ENCODE data around the gene BMP8B. TPM values are rescaled to one million over a fixed set of nuclear protein-coding genes. Genes with fewer than 3 reads are reported as not detected.
"Not testable (repeated sequence)": the region's sequence is repeated elsewhere in the genome, so short reads cannot be mapped to it uniquely, and the experiment has no call there.

Gene BMP8B
- 1 to 10 TPM; 1.6 to 2.3 (median 2.3) TPM for polyA plus RNA-seq (ENCODE audit: insufficient read length in 3 of 3)

GRCh38 chr1:39788758-39789570, at the start of gene BMP8B:
Gene BMP8B (minus strand): TSS chr1:39788865. CDS start chr1:39788485, 380 bp downstream.
- no peak for DNase-seq (ENCODE audit: low read depth in 3 of 3, low spot score in 2 of 3)

- DNase-seq (ENCODE audit: low read depth in 3 of 3, low spot score in 2 of 3): no peak
Observed at GRCh38 chr1:39836595-39837110, 48.0 kb upstream of the BMP8B start.

- DNase-seq (ENCODE audit: low read depth in 3 of 3, low spot score in 2 of 3): no peak
Observed at GRCh38 chr1:39835935-39836594, 47.4 kb upstream of the BMP8B start.

GRCh38 chr1:39835110-39835509, 46.4 kb upstream of the BMP8B start:
- no peak for DNase-seq (ENCODE audit: low read depth in 3 of 3, low spot score in 2 of 3)

- DNase-seq (ENCODE audit: low read depth in 3 of 3, low spot score in 2 of 3): no peak
Observed at GRCh38 chr1:39833621-39834385, 45.1 kb upstream of the BMP8B start.

GRCh38 chr1:39833121-39833520, 44.5 kb upstream of the BMP8B start:
- no peak for DNase-seq (ENCODE audit: low read depth in 3 of 3, low spot score in 2 of 3)

- DNase-seq (ENCODE audit: low read depth in 3 of 3, low spot score in 2 of 3): no peak
Observed at GRCh38 chr1:39832294-39832693, 43.6 kb upstream of the BMP8B start.

- no peak for DNase-seq (ENCODE audit: low read depth in 3 of 3, low spot score in 2 of 3)
Observed at GRCh38 chr1:39829791-39830533, 41.3 kb upstream of the BMP8B start.

- no peak for DNase-seq (ENCODE audit: low read depth in 3 of 3, low spot score in 2 of 3)
Observed at GRCh38 chr1:39828734-39829133, 40.1 kb upstream of the BMP8B start.

GRCh38 chr1:39828255-39828654, 39.6 kb upstream of the BMP8B start:
- not testable (repeated sequence) for DNase-seq (ENCODE audit: low read depth in 3 of 3, low spot score in 2 of 3)

- DNase-seq (ENCODE audit: low read depth in 3 of 3, low spot score in 2 of 3): no peak
Observed at GRCh38 chr1:39827201-39827600, 38.5 kb upstream of the BMP8B start.

- no peak for DNase-seq (ENCODE audit: low read depth in 3 of 3, low spot score in 2 of 3)
Observed at GRCh38 chr1:39826583-39826982, 37.9 kb upstream of the BMP8B start.

- DNase-seq (ENCODE audit: low read depth in 3 of 3, low spot score in 2 of 3): no peak
Observed at GRCh38 chr1:39825432-39825941, 36.8 kb upstream of the BMP8B start.

GRCh38 chr1:39823450-39823849, 34.8 kb upstream of the BMP8B start:
- DNase-seq (ENCODE audit: low read depth in 3 of 3, low spot score in 2 of 3): not testable (repeated sequence)

- DNase-seq (ENCODE audit: low read depth in 3 of 3, low spot score in 2 of 3): no peak
Observed at GRCh38 chr1:39822146-39822545, 33.5 kb upstream of the BMP8B start.

GRCh38 chr1:39819091-39819812, 30.6 kb upstream of the BMP8B start:
- no peak for DNase-seq (ENCODE audit: low read depth in 3 of 3, low spot score in 2 of 3)

GRCh38 chr1:39818482-39818881, 29.8 kb upstream of the BMP8B start:
- DNase-seq (ENCODE audit: low read depth in 3 of 3, low spot score in 2 of 3): no peak

GRCh38 chr1:39817091-39817932, 28.6 kb upstream of the BMP8B start:
- DNase-seq (ENCODE audit: low read depth in 3 of 3, low spot score in 2 of 3): not testable (repeated sequence)

All from right renal cortex interstitium (tissue), 3 donors.